ENCODE results near the gene PLSCR1.
"Not testable (repeated sequence)": the region's sequence is repeated elsewhere in the genome, so short reads cannot be mapped to it uniquely, and the experiment has no call there.

The PLSCR1 gene

DNA sequence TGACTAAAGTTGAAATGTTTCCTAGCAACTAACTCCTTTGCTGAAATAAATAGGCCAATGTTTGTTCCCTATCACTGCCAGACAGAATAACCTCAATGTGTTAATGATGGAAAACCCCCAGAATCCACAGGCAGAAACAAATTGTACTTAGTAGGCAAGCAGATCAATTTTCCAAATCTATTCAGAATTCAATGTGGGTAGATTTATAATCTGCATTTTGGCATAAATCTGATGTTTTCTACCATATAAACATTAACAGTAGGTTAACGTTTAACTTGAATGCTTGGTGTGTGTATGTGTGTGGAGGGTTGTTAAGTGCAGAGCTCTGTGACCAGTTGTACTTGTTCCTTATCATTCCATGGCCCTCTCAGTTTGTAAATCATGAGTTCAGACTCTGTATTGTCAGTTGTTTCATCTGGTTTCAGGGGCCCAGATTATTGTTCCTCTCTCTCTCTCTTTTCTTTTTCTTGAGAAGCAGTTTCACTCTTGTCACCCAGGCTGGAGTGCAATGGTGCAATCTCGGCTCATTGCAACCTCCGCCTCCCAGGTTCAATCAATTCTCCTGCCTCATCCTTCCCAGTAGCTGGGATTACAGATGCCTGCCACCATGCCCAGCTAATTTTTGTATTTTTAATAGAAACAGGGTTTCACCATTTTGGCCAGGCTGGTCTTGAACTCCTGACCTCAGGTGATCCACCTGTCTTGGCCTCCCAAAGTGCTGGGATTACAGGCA is 32.8 kb downstream of the PLSCR1 start:
- no peak for DNase-seq

DNA sequence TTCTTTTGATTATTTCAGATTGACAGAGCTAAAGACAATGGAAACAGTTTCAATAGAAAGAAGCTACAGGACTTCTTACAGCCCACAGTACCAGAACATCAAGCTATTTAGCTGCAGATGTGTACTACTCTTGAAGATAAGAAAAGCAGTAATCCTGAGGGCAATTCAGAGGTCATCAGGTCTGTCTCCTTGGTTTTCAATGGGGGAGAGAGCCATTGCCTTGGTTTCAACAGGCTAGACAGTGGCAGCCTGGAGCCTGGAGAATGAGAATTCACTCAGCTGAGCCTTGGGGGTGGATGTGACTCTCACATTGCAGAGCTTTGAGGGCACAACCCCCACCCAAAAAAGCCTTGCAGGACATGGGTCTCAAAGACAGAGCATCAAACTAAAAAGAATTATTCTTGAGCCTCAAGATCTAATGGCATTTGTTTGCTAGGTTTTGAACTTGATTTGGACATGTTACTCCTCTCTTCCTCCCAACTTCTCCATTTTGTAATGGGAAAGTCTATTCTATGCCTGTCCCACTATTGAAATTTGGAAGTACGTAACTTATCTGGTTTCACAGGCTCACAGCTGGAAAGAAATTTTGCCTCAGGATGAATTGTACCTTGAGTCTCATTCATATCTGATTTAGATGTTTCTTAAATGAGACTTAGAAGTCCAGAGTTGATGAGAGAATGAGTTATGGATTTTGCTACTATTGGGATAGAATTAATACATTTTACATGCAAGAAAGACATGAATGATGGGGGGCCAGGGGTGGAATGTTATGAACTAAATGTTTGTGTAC is 36.9 kb downstream of the PLSCR1 start:
- no peak for DNase-seq

DNA sequence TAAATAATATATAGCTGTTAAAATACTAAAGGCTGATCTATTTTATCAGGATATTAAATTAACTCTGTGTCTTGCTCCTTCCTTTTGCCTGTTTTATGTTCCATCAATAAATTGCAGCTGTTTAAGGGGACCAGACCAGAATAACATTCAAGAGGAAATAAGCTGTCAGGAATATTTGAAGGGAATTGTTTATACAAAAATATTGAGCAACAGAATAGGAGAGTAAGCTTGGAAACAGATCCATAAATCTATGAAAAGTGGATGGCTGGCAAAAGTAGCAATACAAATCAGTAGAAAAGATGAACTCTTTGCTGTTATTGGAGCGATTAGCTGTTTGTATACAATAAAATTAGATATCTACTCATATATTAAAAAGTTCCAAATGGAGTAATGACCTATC is 38.9 kb downstream of the PLSCR1 start:
- DNase-seq = no peak

DNA sequence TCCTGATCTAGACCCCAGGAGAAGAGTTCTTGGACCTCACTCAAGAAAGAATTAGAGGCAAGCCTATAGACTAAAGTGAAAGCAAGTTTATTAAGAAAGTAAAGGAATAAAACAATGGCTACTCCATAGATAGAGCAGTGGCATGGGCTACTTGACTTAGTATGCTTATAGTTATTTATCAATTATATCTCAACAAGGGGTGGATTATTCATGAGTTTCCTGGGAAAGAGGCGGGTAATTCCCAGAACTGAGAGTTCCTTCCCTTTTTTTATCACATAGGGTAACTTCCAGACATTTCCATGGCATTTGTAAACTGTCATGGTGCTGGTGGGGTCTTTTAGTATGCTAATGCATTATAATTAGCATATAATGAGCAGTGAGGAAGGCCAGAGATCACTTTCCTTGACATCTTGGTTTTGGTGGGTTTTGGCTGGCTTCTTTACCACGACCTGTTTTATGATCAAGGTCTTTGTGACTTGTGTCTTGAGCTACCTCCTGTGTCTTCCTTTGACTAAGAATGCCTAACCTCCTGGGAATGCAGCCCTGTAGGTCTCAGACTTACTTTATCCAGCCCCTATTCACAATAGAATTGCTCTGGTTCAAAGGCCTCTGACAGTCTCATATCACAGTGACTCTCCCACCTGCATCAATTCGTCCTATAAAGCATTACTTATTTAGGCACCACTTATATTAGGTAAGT is 39.8 kb downstream of the PLSCR1 start:
- DNase-seq = no peak

DNA sequence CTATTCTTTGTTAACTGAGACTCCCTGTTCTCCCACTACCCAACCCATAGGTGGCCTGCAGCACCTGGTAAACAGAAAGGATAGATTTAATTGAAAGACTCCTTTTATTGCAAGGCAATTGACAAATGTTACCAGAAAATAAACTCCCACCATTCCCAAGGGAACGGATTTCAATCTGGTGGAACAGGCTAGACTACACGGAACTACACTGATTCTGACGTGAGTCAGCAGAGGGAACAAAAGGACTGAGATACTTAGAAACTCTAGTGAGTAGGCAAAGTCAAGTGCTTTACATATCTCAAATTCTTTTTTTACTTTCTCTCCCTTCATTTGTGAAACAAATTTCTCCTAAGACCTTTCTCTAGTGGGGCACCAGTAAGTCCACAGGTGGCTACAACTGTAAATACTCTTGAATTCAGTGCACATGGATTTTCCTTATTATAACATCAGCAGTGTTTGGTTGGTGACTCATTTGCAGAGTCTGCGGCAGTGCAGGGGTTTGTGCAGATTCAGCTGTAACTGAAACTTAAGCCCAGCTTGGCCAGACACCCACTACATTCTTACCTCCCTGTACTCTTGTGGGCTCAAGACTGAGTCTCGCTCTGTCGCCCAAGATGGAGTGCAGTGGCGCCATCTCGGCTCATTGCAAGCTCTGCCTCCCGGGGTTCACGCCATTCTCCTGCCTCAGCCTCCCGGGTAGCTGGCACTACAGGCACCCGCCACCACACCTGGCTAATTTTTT is 40.8 kb downstream of the PLSCR1 start:
- no peak for DNase-seq

DNA sequence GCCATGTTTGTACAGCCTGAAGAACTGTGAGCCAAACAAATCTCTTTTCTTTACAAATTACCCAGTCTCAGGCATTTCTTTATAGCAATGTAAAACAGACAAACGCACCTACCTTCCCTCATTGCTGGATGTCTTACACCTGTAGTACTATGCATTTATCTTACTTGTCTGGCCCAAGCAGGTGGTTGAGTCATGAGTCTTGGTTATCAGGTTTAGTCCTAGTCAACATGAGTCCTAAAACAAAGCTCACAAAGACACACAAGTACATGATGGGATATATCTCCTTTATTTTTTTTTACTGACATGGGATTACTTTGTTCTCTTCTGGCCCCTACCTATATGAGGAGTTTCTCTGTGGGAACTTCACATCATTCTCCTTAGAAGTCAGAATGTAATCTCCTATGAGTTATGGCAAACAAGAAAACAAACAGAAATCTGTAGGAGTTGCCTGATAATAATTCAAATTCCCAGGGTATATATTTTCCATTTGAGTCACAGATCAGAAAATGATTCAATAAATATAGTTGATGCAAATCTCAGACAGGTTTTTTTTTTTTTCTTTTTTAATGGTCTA is 41.4 kb downstream of the PLSCR1 start:
- DNase-seq = no peak

DNA sequence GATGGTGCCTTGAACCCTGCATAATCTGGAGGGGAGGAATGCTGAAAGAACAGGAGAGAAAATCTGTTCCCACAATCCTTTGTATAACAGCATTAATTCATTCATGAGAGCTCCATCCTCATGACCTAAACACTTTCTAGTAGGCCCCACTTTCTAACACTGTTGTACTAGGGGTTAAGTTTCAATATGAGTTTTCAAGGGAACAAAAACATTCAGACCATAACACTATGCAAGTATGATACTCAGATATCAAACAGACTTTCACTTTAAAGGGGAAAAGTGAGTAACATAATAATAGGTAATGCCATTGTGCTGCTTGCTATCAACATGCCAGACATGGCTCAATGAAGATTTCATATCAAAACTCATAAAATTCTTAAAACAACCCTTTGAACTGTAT is 42.7 kb downstream of the PLSCR1 start:
- DNase-seq = no peak

DNA sequence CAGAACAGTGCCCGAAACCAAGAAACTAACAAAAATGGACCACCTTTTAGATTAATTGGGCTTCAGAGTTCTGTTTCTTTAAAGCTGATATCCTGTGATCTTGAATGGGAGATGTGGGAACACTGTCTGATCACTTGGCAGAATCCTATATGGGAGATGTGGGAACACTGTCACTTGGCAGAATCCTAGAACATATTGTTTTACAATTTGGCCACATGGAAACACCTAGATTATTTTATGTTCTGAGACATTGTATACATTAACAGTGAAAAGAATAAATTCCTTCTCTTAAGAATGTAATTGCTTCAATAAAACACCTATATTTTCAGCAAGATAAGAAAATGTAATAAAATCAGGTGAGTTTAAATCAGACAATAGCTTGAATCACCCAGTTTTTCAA is 44.7 kb downstream of the PLSCR1 start:
- no peak for DNase-seq

DNA sequence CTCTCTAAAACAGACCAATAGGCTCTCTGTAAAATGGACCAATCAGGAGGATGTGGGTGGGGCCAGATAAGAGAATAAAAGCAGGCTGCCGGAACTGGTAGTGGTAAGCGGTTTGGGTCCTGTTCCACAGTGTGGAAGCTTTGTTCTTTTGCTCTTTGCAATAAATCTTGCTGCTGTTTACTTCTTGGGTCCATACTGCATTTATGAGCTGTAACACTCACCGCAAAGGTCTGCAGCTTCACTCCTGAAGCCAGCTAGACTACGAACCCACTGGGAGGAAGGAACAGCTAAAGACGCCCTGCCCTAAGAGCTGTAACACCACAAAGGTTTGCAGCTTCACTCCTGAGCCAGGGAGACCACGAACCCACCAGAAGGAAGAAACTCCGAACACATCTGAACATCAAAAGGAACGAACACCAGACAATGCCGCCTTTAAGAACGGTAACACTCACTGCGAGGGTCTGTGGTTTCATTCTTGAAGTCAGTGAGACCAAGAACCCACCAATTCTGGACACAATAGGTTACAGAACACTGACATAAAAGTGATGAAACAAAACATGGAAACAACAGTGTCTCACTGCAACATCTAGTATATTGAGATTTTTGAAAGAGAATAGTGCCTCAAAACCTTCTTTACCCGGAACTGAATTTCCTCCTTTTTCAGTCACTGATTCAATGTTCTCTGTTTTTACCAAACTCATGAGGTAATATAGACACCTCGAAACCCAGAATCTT is 46.2 kb downstream of the PLSCR1 start:
- peak; percentile 45 for DNase-seq

DNA sequence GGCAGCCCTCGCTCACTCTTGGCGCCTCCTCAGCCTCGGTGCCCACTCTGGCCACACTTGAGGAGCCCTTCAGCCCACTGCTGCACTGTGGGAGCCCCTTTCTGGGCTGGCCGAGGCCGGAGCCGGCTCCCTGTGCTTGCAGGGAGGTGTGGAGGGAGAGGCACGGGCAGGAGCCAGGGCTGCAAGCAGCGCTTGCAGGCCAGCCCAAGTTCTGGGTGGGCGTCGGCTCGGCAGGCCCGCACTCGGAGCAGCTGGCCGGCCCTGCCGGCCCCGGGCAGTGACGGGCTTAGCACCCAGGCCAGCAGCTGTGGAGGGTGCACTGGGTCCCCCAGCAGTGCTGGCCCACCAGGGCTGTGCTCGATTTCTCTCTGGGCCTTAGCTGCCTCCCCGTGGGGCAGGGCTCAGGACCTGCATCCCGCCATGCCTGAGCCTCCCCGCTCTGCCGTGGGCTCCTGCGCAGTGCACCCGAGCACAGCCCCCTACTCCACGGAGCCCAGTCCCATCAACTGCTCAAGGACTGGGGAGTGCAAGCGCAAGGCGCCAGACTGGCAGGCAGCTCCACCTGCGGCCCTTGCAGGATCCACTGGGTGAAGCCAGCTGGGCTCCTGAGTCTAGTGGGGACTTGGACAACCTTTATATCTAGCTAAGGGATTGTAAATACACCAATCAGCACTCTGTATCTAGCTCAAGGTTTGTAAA is 47.1 kb downstream of the PLSCR1 start:
- not testable (repeated sequence) for DNase-seq

DNA sequence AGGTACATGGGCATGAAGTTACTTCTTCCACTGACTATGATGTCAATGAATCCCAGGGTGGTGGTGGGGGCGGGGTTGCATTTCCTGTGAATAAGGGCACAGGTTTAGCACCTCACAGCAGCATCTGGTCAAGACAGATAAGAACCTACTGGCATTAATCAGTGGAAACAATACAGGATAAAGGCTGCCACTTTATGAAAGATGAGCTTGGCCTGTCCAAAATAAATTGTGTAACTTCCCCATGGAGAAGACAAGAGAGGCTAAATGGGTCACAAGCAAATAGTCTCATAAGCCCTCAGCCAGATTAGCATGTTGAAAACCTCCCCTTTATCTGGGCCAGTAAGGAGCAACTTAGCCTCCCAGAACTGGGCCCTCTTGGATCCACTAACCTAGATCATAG is 47.7 kb downstream of the PLSCR1 start:
- DNase-seq = no peak

DNA sequence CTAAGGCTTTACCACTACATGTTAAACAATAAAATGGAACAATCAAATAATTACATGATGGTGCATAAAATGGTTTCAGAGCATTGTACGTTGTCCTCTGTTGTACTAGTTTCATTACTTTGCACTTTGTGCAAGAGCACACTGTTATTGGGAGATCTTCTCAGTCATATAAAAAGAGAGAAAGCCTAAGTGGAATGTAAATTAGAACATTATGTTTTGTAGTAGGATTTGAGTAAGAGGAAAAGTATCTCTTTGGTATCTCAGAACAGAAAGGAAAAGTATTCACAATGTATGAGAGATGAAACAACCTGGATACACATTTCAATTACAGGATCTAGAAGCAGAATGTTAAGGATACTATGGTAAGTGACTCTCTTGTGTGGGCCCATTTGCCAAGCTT is 48.2 kb downstream of the PLSCR1 start:
- DNase-seq = no peak

DNA sequence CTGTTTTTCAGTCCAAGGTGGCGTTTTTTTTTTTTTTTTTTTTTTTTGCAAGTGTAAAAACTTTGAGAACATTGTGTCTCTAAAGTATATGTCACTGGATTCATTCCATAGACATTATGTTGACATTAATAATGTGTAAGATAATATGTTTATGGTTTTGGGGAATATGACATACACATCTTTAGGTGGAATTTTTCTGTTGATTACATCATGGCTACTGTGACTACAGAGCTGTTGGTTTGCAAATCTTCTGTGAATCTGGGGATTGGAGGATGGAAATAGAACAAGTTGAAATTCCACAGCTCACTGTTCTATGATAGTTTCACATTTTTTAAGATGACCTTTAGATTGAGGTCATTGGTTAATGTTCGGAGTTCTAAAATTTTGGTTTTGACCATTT is 50.6 kb downstream of the PLSCR1 start:
- no peak for DNase-seq

DNA sequence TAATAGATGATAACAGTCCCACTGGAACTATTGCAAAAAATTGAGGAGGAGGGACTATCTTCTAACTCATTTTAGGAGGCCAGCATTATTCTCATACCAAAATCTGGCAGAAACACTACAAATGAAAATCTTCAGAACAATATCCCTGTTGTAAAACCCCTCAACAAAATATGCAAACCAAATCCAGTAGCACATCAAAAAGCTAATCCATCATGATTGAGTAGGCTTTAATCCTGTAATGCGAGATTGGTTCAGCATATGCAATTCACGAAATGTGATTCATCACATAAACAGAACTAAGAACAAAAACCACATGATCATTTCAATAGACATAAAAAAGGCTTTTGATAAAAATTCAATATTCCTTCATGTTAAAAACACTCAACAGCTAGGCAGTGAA is 51.2 kb downstream of the PLSCR1 start:
- no peak for DNase-seq

DNA sequence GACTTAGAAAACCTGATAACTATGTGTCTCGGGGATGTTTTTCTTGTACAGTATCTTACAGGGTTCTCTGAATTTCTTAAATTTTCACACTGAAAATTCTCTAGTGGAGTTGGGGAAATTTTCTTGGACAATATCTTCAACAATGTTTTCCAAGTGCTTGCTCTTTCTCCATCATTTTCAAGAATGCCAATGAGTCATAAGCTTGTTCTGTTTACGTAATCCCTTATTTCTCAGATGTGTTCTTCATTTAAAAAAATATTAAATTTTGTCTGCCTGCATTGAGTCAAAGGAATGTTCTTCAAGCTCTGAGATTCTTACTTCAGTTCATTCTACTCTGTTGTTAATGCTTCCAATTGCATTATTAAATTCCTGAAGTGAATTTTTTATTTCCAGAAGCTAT is 53.1 kb downstream of the PLSCR1 start:
- DNase-seq = no peak

DNA sequence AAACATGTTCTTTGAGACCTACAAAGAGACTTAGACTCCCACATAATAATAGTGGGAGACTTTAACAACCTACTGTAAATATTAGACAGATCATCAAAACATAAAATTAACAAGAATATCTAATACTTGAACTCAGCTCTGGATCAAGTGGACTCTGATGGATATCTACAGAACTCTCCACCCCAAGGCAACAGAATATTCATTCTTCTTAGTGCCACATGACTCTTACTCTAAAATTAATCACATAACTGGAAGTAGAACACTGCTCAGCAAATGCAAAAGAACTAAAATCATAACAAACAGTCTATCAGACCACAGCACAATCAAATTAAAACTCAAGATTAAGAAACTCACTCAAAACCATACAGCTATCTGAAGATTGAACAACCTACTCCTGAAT is 59.1 kb downstream of the PLSCR1 start:
- no peak for DNase-seq

DNA sequence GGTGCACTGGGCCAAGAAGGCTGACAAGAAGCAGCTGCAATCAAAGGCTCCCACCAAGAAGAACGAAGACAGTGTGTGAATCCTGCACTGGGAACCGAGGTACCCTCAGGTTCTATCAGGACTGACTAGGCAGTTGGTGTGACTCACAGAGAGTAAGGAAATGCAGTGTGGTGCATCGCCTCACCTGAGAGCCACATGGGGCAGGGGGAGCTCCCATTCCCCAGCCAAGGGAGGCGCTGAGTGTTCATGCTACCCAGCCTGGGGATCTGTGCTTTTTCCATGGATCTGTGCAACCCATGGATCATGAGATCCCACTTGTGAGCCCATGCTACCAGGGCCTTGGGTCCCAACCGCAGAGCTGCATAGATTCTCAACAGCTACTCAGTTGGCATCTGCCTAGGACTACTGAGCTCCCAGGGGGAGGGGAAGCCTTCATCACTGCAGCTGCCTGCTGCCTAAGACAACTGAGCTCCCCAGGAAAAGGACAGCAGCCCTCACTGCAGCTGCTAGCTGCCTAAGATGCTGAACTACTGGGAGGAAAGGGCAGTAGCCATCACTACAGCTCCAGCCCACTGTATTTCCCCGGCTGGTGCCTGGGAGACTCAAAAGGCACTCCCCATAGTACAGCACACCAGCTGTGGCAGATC is 68.2 kb downstream of the PLSCR1 start:
- no peak for DNase-seq

DNA sequence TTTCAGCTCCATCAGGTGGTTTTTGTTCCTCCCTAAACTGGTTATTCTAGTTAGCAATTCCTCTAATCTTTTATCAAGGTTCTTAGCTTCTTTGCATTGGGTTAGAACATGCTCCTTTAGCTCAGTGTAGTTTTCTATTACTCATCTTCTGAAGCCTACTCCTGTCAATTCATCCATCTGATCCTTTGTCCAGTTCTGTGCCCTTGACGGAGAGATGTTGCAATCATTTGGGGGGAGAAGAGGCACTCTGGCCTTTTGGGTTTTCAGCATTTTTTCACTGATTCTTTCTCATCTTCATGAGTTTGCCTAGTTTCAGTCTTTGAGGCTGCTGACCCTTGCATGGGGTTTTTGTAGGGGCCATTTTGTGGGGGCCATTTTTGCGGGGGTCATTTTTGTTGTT is 69.4 kb downstream of the PLSCR1 start:
- DNase-seq = not testable (repeated sequence)

DNA sequence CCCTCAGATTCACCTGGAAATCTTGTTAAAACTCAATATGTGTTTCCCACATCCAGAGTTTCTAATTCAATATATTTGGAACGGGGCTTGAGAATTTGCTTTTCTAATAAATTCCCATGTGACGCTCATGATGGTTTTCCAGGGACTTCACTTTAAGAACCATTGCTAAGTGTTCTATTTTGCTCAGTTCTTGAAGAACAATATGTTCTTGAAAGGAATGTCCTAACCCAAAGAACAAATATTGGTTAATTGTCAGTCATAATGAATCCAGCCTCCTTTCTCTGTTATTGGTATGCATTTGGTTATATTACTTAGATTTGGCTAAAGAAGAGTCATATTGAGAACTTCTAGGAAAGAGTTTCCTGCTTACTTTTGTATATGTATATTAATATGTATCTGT is 70.7 kb downstream of the PLSCR1 start:
- DNase-seq = no peak

DNA sequence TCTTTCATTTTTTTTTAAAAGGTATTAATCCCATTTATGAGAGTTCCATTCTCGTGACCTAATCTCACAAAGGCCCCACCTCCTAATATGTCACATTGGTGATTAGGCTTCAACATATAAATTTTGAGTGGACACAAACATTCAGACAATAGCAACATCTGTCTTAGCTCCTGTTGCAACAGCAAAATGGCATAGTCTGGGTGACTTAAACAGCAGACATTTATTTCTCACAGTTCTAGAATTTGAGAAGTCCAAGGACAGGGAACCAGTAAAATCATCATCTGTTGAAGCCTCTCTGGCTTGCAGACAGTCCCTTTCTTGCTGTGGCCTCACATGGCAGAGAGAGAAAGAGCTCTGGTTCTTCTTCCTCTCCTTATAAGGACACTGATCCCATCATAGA is 71.8 kb downstream of the PLSCR1 start:
- no peak for DNase-seq

DNA sequence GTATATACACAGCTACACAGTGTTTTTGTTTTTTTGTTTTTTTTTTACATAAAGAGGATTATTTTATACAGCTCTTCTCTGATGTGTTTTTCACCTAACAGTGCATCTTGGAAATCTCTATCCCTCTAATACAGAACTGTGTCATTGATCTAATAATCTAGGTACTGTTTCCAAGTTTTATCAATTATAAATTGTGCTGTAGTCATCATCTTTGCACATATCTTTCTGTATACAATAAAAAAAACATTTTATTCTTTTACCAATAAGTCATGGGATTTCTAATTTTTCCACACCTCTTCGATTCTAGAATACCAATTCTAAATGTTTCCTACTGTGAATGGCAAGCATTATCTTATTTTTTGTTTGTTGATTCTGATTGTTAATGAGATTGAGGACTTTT is 73.4 kb downstream of the PLSCR1 start:
- DNase-seq = no peak
